ENCODE measurements around the gene SPI1.

SPI1 gene

DNA sequence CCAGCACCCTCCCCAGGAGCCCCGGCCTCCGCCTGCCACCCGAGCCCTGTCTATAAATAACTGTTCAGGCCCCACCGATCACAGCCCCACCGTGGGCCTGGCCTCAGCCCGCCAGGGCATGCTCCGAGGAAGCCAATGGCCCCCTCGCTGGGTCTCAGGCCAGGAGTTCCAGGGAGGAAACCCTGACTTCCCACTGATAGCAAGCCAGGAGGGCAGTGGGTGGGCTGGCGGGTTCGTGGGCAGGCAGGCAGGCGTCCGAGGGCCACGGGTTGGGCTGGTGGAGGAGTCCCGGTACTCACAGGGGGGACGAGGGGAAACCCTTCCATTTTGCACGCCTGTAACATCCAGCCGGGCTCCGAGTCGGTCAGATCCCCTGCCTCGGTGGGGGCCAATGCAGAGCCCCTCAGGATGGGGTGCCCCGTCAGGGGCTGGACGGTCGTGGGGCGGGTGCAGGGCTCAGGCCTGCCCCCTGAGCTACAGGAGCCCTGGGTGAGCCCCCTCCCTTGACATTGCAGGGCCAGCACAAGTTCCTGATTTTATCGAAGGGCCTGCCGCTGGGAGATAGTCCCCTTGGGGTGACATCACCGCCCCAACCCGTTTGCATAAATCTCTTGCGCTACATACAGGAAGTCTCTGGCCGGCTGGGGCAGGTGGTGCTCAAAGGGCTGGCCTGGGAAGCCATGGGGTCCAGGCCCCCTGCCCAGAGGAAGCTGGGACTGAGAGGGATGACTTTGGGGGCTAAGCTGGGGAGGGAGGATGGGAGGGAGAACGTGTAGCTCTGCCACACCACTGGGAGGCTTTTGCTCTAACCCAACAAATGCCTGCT, at the start of gene SPI1:
SPI1 (minus strand) TSS at position 538 of the 826 bp plus-strand sequence; CDS start at position 344, 194 bp downstream.
- no peak for DNase-seq (ENCODE audit: low read depth in 2 of 2)

DNA sequence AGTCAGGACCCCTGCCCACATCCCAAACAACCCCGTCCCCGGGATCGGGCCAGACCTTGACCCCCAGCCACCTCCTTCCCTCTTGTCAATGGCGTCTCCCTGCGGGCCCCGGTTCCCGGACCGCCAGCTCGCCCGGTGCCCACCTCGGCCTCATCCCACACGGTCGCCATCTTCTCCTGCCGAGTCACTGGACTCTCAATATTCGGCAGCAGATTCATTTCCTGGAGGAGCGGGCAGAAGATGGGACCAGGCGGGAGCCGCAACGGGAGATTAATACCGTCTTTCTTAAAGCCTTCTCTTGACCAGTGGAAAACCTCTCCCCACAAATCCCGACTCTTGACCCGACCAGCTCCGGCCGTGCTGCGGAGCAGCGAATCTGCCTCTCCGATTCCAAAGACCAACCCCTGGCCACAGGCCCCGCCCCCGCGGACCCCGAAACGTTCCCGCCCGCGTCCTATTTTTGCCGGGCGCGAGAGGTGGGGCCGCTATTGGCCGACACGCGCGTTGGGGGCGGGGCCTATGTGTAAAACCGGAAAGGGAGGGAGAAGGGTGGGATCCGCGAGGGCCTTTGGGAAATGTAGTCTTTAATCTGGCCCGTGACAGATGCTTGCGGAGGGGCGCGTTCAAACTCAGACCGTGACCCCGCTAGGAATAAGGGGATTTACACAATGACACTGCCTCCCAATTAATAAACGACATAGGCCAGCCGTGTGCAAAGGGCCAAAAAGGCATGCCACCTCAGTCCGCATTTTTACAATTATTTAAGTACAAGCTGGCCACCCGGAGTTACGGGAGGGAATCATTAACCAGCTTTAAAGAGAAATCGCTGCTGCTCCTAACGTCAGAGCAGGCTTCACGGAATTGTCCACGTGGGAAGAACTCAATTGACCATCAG, 48.0 kb upstream of the SPI1 start, which contains the start of gene PSMC3:
PSMC3 (minus strand) TSS at position 378 of the 895 bp plus-strand sequence; CDS start at position 218, 160 bp downstream.
- peak; percentile 99 for DNase-seq (ENCODE audit: low read depth in 2 of 2)

DNA sequence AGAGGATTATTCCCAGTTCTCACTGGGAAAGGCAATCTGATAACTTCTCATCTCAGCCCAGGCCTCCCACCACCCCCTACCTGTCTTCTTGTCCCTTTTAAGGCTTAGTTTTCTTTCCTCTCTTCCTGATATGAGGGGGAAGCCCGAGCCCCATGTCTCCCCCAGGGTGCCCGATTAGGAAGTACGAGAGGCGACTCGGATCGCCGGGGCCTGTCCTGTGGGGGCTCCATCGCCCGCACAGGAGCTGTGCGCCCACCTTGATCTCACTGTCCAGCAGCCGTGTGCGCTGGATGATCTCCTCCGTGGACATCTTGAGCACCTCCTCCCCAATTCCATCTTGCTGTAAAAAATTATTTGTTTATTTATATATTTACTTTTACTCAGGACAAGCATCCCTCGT, 47.3 kb upstream of the SPI1 start:
- DNase-seq (ENCODE audit: low read depth in 2 of 2): no peak

DNA sequence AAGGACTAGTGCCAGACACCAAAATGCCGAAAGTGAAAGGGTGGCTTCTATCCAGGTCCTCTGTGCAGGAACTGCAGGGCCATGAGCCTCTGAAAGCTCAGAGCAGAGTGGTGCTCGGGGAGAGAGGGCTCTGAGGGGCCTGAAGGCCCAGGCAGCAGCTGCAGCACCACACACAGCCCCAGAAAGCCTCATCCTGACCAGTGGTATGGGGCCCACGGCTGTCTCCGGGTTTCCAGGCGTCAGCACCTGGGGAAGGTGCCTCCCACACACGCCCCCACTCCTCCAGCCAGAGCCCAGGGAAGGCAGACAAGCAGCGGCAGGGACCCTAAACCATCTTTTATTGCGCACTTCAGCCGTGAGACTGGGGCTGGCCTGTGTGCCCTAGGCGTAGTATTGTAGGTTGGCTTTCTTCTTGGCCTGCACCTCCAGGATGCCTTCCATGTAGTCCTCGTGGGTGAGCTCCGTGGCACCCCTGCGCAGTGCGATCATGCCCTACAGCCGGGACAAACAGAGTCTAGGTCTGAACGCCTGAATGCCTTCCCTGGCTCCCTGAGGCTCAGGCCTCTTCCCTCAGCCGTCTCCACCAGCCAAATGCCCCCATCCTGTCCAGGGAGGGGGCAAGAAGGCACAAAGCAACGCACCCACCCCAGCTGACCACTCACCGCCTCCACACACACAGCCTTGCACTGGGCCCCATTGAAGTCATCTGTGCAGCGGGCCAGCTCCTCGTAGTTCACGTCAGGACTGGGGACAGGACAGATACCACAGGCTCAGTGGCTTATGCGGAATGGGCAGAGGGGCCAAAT, 40.3 kb upstream of the SPI1 start:
- no peak for DNase-seq (ENCODE audit: low read depth in 2 of 2)

DNA sequence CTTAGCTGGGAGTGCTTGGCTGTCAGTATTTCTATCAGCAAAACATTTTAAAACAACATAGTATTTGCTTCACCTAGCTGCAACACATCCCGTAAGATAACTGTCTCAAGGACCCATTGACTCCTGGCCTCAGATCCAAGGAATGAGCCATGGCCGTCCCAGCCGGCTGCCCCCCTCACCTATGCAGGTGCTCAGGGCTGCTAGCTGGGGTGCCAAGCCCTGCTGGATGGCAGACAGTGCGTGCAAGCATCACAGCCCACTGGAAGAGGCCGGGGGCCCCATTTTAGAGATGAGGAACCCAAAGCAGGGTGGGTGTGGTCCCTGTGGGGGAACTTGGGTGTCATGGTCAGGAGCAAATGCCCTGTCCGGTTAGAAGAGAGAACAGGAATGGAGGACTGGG, 39.4 kb upstream of the SPI1 start:
- no peak for DNase-seq (ENCODE audit: low read depth in 2 of 2)

DNA sequence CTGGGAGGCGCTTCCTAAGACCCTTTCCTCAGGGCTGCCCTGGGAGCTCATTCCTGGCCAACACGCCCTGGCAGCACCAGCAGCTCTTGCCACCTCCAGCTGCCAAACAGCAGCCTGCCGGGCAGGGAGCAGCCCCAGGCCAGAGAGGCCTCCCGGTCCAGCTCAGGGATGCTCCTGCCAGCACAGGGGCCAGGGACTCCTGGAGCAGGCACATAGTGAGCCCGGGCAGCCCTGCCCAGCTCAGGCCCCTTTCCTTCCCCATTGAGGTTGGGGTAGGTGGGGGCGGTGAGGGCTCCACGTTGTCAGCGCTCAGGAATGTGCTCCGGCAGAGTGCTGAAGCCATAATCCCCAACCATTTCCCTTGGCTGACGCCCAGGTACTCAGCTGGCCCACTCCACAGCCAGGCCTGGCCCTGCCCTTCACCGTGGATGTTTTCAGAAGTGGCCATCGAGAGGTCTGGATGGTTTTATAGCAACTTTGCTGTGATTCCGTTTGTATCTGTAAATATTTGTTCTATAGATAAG, 37.7 kb upstream of the SPI1 start:
- no peak for DNase-seq (ENCODE audit: low read depth in 2 of 2)

DNA sequence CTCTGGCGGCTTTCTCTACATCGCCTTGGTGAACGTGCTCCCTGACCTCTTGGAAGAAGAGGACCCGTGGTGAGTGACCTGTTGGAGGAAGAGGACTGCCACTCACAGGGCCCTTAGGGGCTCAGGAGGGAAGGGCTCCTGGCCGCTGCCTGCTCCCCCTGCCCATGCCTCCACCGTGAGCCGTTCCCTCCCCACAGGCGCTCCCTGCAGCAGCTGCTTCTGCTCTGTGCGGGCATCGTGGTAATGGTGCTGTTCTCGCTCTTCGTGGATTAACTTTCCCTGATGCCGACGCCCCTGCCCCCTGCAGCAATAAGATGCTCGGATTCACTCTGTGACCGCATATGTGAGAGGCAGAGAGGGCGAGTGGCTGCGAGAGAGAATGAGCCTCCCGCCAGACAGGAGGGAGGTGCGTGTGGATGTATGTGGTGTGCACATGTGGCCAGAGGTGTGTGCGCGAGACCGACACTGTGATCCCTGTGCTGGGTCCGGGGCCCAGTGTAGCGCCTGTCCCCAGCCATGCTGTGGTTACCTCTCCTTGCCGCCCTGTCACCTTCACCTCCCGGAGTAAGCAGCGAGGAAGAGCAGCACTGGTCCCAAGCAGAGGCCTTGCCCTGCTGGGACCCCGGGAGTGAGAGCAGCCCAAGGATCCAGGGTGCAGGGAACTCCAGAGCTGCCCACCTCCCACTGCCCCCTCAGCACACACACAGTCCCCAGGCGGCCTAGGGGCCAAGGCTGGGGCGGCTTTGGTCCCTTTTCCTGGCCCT, 36.9 kb upstream of the SPI1 start:
- no peak for DNase-seq (ENCODE audit: low read depth in 2 of 2)

DNA sequence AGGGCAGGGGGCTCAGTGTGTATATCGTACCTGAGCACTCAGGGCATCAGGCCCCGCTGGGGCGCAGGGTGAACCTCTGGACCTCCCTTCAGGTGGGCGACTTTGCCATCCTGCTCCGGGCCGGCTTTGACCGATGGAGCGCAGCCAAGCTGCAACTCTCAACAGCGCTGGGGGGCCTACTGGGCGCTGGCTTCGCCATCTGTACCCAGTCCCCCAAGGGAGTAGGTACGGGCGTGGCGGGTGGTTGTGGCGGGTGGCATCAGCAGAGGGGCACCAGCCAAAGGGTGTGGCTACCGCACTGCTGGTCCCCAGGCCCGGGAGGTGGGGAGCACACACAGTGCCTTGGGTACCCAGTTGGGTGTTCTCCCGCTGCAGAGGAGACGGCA, 36.3 kb upstream of the SPI1 start:
- no peak for DNase-seq (ENCODE audit: low read depth in 2 of 2)

DNA sequence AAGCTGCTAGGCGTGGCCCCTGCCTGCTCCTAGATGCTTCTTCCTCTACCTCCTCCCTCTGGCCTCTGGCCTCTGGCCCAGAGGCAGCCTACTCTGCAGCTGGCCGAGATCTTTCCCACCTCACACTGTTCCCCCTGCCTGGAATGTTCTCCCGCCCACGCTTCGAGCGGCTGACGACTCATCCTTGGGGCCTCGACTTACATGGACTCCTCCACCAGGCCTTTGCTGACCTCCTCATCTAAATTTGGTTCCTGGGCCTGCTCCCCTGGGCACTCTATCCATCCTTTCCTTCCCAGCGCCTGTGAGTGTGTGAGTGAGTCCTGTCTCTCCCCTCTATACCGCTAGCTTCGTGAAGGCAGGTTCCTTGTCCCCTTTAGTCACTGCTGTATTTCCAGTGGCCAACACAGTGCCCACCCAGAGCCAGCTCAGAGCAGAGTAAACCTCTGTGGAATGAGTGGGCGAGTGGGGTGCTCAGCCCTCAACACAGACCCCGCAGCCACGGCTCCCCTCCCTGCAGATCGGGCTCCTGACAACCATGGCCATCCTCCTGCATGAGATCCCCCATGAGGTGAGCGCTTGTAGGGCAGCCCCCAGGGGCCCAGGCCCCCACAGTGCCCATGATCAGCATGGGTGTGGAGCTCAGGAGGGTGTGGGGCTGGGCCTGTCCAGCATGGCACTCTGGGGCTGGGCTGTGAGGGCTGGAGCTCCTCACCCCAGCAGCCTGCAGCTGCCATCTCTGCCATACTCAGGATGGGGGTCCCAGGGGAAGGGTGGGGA, 35.7 kb upstream of the SPI1 start:
- DNase-seq (ENCODE audit: low read depth in 2 of 2): no peak

DNA sequence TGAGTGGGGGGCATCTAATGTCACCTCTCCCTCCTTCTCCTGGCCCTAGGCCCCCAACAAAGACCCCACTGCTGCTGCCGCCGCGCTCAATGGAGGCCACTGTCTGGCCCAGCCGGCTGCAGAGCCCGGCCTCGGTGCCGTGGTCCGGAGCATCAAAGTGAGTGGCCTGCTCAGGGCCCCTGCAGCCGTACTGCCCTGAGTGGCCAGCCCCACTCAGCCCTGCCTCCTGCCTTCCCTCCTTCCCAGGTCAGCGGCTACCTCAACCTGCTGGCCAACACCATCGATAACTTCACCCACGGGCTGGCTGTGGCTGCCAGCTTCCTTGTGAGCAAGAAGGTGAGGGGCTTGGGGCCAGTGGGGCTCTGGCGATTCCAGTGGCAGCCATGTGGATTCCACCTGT, 35.0 kb upstream of the SPI1 start:
- no peak for DNase-seq (ENCODE audit: low read depth in 2 of 2)

DNA sequence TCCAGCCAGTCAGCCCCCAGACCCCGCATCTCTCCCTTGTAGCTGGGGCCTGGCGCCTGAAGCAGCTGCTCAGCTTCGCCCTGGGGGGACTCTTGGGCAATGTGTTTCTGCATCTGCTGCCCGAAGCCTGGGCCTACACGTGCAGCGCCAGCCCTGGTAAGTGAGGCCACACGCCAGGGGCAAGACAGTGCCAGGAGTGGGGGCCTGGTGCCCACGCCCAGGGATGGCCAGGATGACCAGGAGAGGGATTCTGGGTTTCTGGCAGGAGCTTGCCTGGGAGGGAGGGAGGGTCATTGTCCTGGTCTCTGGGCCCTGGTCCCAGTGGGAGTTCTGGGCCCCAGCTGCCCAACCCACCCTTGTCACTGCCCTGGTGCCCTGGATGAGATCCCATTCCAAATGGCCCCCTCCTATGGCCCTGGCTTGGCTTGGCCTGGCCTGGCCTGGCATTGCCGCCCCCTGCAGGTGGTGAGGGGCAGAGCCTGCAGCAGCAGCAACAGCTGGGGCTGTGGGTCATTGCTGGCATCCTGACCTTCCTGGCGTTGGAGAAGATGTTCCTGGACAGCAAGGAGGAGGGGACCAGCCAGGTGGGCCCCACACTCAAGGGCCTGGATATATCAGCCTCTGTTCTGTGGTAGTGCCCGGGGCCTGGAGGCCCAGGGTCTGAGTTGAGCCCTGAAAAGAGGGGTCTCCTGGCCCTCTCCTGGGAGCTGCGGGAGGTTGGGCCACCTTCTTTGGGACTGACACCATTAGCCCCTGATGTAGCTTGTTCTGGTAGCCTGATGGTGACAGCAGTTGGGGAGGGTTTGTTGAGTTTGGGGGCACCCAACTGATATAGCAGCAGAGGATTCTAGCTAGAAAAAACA, 33.8 kb upstream of the SPI1 start:
- DNase-seq (ENCODE audit: low read depth in 2 of 2): peak; percentile 40 to 50

DNA sequence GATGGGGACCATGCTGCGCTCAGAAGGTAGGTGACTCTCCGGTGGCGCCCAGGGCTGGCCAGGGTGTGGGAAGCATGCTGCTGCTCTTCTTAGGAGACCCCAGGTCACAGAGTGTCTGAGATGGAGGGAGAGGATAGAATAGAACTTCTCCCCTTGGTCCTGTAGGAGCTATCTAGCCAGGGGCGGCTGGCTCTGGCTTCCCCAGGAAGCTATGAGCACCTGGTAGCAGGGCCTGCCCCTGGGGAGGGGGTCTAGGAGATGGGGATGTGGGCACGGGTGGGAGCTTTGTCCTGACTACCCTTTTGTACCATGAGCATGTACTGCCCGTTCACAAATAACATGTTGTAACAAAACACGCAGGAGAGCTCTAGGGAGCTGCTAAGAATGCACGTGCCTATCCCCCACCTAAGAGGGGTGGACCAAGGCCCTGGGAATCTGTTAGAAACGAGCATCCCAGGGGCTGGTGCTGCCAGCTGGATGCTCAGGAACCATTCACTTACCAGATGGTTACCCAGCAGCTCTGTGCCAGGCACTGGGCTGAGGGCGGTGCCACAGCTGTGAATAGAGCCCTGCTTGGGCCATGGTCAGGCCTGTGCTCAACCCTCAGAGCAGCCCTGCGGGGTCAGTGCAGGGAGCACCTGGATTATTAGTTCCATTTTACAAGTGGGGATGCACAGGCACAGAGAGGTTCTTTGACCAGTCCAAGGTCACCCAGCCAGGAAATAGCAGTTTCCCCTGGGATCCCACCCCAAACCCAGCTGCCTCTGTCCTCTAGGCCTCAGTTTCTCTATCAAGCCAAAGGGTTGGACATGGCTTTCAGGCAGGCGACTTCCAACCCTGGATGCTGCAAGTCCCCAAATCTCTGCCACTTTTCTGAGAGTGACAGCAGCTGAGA, 32.3 kb upstream of the SPI1 start:
- no peak for DNase-seq (ENCODE audit: low read depth in 2 of 2)

DNA sequence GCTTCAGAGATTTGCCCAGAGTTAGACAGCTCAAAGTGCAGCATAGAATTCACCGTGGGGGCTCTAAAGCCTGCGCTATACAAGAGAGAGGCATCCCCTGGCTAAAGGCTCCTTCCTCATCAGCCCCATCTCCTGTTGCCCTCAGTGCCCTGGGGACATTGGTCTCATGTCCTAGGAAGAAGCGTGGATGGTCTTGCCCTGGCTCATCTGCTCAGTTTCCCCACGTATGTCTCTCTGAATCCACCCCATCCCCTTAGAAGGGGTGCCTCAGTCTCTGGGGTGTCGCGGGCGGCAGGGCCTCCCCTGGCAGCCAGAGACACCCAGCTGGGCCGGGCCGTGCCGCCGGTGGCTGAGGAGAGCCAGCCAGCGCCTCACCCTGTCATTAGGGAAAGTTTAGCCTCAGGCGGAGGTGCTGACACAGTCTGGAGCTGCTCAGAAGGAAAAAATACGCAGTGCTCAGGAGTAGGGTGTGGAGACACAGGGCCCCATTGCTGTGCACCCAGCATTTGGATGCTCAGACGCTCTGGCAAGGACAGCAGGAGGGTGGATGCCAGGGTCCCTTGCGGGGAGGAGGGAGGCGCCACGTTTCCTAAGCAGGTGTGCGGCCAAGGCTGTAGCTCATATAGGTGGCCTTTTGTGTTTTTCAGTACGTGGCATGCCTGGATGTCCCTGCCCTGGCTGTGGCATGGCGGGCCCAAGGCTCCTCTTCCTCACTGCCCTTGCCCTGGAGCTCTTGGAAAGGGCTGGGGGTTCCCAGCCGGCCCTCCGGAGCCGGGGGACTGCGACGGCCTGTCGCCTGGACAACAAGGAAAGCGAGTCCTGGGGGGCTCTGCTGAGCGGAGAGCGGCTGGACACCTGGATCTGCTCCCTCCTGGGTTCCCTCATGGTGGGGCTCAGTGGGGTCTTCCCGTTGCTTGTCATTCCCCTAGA, 31.4 kb upstream of the SPI1 start:
- no peak for DNase-seq (ENCODE audit: low read depth in 2 of 2)

DNA sequence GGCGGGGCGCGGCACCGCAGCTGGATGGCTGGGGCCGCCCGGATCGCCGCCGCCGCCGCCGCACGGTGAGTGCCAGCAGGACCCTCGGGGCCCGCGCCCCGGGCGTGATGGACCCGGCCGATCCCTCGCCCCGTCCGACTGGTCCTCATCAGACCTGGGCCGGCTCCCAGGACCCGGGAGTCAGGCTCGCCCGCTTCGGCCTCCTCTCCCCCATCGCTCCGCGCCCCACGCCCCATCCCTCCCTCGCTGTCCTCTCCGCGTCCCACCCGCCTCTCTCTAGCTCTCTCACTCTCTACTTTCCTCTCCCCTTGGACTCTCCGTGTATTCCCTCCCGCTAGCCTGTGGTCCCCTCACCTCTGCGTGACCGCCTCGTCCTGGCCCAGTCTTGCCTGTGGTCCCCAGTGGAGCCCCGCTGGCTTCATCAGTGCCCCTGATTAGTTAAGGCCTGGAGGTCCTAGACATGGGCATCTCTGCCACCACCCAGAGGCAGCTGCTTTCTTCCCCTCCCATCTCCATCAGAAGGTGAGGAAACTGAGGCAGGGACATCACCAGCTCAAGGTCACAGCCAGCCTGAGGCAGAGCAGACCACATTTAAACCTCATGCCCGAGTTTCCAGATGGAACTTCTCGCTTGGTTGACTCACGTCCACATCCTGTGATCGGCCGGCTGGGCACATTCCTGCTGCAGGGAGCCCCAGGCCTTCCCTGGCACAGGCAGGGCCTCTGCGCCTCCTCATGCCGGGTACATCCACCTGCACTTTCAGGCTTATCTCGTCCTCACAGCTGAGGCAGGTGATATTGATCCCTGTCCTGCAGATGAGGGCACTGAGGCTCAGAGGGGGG, 30.5 kb upstream of the SPI1 start:
- no peak for DNase-seq (ENCODE audit: low read depth in 2 of 2)

DNA sequence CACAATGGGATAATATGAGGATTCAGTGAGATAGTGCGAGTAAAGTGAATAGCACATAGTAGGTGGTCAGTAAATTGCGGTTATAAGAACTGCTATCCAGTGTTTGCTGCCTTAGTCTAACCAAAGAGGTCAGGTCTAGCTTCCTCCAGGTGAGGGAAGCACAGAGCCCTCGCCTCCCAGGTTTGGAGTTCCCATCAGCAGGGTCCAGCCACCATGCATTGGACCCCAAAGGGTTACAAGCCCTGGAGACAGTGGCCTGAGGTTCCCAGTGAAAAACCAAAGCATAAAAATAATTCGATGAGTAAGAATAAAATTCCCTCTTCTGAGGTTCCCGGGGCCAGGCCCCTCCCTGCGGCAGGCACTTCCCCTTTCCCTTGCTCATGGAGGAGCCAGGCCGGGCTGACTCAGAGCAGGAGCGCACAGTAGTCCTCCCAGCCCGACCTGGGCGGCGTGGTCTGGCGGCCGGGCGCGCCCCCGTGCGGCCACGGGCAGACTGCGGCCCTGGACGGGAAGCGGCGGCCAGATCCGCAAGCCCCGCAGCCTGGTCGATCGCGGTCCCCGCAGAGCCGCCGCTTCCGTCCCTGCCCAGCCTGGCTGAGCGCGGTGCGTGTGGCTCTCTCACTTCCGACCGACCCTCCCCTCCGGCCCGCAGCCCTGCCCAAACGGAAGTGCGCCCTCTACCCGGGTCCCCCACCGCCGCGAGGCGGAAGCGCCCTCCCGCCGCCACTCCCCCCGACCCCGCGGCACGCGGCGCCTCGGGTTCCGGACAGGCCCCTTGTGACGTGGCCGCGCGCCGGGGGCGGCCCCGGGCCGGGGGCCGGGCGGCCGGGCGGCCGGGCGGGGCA, 29.6 kb upstream of the SPI1 start, which contains the start of gene SLC39A13:
SLC39A13 (plus strand) TSS at position 845 of the 845 bp plus-strand sequence. CDS start 1,505 bp downstream, outside the sequence.
- peak; percentile 84 to 88 for DNase-seq (ENCODE audit: low read depth in 2 of 2)
